ENCODE measurements around the gene SPATA31E1.
"Not testable (repeated sequence)": the region's sequence is repeated elsewhere in the genome, so short reads cannot be mapped to it uniquely, and the experiment has no call there.

DNA sequence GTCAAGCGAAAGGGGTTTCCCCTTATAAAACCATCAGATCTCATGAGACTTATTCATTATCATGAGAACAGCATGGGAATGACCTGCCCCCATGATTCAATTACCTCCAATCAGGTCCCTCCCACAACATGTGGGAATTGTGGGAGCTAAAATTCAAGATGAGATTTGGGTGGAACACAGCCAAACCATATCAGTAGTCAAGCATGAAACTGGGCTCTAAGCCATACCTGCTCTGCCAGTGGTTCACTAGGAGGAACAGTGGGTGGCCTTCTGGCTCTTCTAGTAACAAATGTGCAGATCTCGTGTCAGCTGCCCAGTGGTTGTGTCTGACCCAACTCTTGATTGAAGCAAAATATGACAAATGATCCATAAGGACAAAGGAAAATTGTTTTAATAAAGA is 34.9 kb upstream of the SPATA31E1 start:
- TF ChIP-seq, protein P1, sequence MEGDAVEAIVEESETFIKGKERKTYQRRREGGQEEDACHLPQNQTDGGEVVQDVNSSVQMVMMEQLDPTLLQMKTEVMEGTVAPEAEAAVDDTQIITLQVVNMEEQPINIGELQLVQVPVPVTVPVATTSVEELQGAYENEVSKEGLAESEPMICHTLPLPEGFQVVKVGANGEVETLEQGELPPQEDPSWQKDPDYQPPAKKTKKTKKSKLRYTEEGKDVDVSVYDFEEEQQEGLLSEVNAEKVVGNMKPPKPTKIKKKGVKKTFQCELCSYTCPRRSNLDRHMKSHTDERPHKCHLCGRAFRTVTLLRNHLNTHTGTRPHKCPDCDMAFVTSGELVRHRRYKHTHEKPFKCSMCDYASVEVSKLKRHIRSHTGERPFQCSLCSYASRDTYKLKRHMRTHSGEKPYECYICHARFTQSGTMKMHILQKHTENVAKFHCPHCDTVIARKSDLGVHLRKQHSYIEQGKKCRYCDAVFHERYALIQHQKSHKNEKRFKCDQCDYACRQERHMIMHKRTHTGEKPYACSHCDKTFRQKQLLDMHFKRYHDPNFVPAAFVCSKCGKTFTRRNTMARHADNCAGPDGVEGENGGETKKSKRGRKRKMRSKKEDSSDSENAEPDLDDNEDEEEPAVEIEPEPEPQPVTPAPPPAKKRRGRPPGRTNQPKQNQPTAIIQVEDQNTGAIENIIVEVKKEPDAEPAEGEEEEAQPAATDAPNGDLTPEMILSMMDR (IDR thresholded peaks at IDR 0.05; ENCODE audit: low read length), result not testable (repeated sequence)
- TF ChIP-seq EZH2 (IDR thresholded peaks at IDR 0.05; ENCODE audit: borderline replicate concordance, low read length), result not testable (repeated sequence)

Measured in OCI-LY1 (cell line).